Muscle layer of colon (tissue), 2 donors: ENCODE results near the gene IRF7.
A peak's percentile ranks its signal among the peaks of the same experiment; 100 is the strongest.

ENCODE experiments used
- H3K27ac ChIP-seq: one replicate; pipeline ENCODE4 v1.7.0; 2013; ENCODE audit warnings: low read depth, mild to moderate bottlenecking, low read length, moderate library complexity
- H3K27me3 ChIP-seq, 2 donors: one replicate each; pipeline ENCODE4 v1.7.0; 2013; ENCODE audit warnings: low read length in 2 of 2, mild to moderate bottlenecking in 2 of 2; ENCODE audit not compliant: insufficient read depth in 2 of 2, control insufficient read depth in 1 of 2
- H3K36me3 ChIP-seq: one replicate; pipeline ENCODE4 v1.7.0; 2013; ENCODE audit warnings: mild to moderate bottlenecking, low read length; ENCODE audit not compliant: insufficient read depth
- H3K4me1 ChIP-seq: one replicate; pipeline ENCODE4 v1.7.0; 2013; ENCODE audit warnings: mild to moderate bottlenecking, low read length; ENCODE audit not compliant: insufficient read depth
- H3K4me3 ChIP-seq, 2 donors: one replicate each; pipeline ENCODE4 v1.7.0; 2013; ENCODE audit warnings: low read length in 2 of 2, low read depth in 1 of 2, mild to moderate bottlenecking in 1 of 2, moderate library complexity in 1 of 2
- H3K9ac ChIP-seq: one replicate; pipeline ENCODE4 v1.7.0; 2013; ENCODE audit warnings: low read length
- H3K9me3 ChIP-seq: one replicate; pipeline ENCODE4 v1.7.0; 2013; ENCODE audit warnings: mild to moderate bottlenecking, low read length
- donor health status: abdominal sarcoma.
- donor health status: Adenocarcinoma of cecum.

Gene IRF7

DNA sequence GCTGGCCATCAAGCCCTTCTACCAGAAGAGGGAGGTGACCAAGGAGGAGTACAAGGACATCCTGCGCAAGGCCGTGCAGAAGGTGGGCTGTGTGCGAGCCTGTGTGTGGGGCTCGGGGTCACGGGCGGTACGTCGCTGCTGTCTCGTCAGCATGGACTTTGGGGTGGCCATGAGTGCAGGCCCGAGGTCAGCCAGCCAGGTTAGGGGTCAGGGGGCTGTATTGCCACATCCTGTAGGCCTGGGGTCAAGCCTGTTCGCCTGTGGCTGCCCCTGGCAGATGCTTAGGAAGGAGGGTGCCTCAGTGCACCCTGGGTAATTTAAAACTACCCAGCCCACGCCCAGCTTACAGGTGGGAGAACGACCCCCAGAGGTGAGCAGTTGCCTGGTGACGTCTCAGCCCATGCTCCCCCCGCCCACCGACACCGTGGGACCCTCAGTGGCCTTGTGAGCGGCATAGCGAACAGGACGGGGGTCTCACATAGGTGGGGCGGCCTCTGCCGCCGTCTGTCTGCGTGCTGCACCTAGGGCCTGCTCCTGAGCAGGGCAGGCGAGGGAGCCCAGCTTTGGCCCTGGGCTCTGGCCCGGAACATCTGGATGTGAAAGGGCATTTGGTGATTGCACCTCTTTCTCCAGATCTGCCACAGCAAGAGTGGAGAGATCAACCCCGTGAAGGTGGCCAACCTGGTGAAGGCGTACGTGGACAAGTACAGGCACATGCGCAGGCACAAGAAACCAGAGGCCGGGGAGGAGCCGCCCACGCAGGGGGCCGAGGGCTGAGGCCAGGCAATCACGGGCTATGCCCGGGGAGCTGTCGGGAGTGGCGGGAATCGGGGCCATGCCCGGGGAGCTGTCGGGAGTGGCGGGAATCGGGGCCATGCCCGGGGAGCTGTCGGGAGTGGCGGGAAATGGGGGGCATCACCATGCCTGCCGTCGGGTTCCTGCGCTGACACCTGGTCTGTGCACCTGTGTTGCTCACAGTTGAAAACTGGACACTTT is 4.5 kb downstream of the IRF7 start:
- H3K9ac ChIP-seq: no peak overlapping the region

DNA sequence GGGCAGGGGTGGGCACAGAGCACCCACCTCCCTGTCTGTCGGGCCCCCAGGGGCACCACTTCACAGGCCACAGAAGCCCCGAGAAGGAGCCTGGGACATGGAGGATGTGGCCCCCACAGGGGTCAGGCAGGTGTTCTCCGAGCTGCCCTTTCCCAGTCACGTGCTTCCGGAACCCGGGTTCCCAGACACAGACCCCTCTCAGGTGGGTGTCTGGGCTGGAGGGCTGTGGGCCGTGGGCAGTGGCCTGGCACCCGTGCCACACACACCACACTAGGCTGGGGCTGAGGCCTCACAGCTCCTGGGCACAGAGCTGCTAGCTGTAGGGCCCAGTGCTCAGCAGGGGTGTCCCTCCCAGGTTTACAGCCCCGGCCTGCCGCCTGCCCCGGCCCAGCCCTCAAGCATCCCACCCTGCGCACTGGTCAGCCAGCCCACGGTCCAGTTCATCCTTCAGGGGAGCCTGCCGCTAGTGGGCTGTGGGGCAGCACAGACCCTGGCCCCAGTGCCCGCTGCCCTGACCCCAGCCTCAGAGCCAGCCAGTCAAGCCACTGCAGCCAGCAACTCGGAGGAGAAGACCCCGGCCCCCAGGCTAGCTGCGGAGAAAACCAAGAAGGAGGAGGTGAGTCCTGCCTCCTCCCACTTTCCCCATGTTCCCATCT is 5.5 kb downstream of the IRF7 start:
- Histone ChIP-seq H3K36me3 (peaks cover 70% of the 10 kb centered on the region), H3K4me3 (no peak overlapping the region), H3K9ac (no peak overlapping the region), H3K27ac (no peak overlapping the region), H3K9me3 (no peaks in the 10 kb centered on the region), H3K27me3 (no peaks in the 10 kb centered on the region), H3K4me1 (peaks cover 12% of the 10 kb centered on the region)

More for the DNA sequence above, 4.5 kb downstream of the IRF7 start:
- Histone ChIP-seq H3K4me1 (peaks cover 12% of the 10 kb centered on the region), H3K27ac (no peak overlapping the region), H3K27me3 (no peaks in the 10 kb centered on the region), H3K4me3 (no peak overlapping the region), H3K36me3 (peaks cover 60% of the 10 kb centered on the region), H3K9me3 (no peaks in the 10 kb centered on the region)

DNA sequence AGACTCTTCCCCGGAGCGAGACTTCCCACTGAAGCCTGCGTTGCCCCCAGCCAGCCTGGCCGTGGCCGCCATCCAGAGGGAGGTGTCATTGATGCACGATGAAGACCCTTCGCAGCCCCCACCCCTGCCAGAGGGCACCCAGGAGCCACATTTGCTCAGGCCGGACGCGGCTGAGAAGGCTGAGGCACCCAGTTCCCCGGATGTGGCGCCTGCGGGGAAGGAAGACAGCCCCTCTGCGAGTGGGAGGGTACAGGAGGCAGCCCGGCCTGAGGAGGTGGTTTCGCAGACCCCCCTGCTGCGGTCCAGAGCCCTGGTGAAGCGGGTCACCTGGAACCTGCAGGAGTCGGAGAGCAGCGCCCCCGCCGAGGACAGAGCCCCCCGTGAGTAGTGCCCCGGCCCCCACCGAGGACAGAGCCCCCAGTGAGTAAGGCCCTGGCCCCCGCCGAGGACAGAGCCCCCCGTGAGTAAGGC is 6.4 kb downstream of the IRF7 start:
- Histone ChIP-seq H3K27ac (no peak overlapping the region), H3K4me1 (peaks cover 8% of the 10 kb centered on the region), H3K4me3 (no peak overlapping the region), H3K9me3 (no peaks in the 10 kb centered on the region), H3K36me3 (peaks cover 79% of the 10 kb centered on the region), H3K9ac (no peak overlapping the region), H3K27me3 (no peaks in the 10 kb centered on the region)

DNA sequence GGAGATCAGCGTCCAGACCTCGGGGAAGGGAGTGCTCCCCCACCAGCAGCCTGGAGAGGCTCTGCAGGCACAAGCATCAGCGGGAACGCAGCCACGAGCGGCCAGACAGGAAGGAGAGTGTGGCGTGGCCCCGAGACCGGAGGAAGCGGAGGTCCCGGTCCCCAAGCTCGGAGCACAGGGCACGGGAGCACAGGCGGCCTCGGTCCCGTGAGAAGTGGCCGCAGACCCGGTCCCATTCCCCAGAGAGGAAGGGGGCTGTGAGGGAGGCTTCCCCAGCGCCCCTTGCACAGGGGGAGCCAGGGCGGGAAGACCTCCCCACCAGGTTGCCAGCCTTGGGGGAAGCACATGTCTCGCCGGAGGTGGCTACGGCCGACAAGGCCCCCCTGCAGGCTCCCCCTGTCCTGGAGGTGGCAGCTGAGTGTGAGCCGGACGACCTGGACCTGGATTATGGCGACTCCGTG is 6.9 kb downstream of the IRF7 start:
- Histone ChIP-seq H3K9me3 (no peaks in the 10 kb centered on the region), H3K4me3 (no peak overlapping the region), H3K36me3 (peaks cover 84% of the 10 kb centered on the region), H3K4me1 (peaks cover 4% of the 10 kb centered on the region), H3K27me3 (no peaks in the 10 kb centered on the region), H3K9ac (no peak overlapping the region), H3K27ac (no peak overlapping the region)

DNA sequence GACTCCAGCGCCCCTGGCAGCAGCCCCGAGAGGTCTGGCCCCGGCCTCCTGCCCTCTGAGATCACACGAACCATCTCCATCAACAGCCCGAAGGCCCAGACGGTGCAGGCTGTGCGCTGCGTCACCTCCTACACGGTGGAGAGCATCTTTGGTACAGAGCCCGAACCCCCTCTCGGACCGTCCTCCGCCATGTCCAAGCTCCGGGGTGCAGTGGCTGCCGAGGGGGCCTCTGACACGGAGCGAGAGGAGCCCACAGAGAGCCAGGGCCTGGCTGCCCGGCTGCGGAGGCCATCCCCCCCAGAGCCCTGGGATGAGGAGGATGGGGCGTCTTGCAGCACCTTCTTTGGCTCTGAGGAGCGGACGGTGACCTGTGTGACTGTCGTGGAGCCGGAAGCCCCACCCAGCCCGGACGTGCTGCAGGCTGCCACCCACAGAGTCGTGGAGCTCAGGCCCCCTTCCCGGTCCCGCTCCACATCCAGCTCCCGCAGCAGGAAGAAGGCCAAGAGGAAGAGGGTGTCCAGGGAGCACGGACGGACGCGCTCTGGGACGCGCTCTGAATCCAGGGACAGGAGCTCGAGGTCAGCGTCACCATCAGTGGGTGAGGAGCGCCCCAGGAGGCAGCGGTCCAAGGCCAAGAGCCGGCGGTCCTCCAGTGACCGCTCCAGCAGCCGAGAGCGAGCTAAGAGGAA is 7.6 kb downstream of the IRF7 start:
- Histone ChIP-seq H3K9me3 (no peaks in the 10 kb centered on the region), H3K27ac (no peak overlapping the region), H3K4me1 (peaks cover 4% of the 10 kb centered on the region), H3K9ac (no peak overlapping the region), H3K27me3 (no peaks in the 10 kb centered on the region), H3K4me3 (no peak overlapping the region), H3K36me3 (peaks cover 88% of the 10 kb centered on the region)

DNA sequence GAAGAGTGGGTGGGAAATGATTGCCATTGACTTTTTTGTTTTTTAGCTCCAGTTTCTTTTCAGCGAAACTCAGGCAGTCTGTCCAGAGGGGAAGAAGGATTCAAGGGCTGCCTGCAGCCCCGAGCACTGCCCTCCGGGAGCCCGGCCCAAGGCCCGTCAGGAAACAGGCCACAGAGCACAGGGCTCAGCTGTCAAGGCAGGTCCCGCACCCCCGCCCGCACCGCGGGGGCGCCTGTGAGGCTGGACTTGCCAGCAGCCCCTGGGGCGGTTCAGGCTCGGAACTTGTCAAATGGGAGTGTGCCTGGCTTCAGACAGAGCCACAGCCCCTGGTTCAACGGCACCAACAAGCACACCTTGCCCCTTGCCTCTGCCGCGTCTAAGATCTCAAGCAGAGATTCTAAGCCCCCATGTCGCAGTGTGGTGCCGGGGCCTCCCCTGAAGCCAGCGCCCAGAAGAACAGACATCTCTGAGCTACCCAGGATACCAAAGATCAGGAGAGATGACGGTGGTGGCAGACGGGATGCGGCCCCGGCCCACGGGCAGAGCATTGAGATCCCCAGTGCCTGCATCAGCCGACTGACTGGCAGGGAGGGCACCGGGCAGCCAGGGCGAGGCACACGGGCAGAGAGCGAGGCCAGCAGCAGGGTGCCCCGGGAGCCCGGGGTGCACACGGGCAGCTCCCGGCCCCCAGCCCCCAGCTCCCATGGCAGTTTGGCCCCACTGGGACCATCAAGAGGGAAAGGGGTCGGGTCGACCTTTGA is 8.6 kb downstream of the IRF7 start:
- H3K4me3 ChIP-seq: no peak overlapping the region
- no peaks in the 10 kb centered on the region for H3K9me3 ChIP-seq
- no peak overlapping the region for H3K9ac ChIP-seq
- no peaks in the 10 kb centered on the region for H3K27me3 ChIP-seq
- H3K4me1 ChIP-seq: peaks cover 4% of the 10 kb centered on the region
- H3K36me3 ChIP-seq: peaks cover 87% of the 10 kb centered on the region
- peak overlapping the region; percentile 39 for H3K27ac ChIP-seq

DNA sequence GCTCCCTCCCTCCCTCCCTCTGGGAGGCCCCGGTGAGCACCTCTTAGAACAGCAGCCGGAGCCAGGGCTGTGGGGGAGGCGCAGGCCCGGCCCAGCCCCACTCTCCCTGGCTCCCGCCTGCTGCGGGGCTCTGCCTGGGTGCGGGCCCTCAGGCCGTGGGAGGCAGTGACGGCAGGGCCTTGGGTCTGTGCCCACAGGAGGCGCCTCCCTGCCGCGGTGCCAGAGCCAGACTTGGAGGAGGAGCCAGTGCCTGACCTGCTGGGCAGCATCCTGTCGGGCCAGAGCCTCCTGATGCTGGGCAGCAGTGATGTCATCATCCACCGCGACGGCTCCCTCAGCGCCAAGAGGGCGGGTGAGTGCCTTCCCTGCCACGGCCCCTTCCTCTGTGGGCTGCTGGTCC is 9.5 kb downstream of the IRF7 start:
- Histone ChIP-seq H3K27me3 (no peaks in the 10 kb centered on the region), H3K27ac (peak overlapping the region; percentile 45)

DNA sequence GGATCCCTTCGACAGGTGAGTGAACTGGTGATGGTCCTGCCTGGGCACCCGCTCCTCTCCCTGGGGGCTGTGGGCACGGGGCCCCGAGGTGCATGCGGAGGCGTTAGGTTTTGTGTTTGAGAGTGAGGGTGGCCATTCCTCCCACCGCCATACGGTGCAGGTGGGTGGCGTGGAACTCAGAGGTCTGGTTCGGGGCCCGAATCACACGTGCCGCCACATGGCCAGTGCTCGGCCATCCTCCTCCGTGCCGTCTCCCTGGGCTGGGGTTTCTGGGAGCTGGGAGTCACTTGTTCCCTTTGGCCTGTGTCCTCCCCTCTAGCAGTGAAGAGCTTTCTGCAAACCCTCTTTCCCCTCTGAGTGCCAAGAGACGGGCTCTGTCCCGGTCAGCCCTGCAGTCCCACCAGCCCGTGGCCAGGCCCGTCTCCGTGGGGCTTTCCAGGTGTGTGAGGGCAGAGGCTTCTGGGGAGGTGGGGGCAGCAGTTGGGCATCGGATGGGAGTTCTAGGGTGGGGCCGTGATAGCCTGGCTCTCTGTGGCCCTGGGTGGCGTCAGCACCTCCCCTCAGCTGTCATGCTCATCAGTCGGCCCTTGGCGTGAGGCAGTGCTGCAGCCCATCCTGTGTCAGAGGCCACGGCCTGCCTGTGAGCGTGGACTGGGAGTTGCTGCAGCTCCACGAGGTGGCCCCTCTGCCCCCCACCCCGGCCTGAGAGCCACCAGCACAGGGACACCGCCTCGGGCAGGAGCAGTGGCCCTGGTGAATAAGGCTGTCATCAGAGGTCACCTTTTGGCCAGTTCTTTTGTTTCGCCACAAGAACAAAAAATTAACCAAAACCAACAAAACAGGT is 10.2 kb downstream of the IRF7 start:
- peaks cover 82% of the 10 kb centered on the region for H3K36me3 ChIP-seq
- H3K9me3 ChIP-seq: no peaks in the 10 kb centered on the region
- peak overlapping the region; percentile 45 for H3K27ac ChIP-seq
- H3K27me3 ChIP-seq: no peaks in the 10 kb centered on the region
- H3K4me1 ChIP-seq: peaks cover 4% of the 10 kb centered on the region
- H3K4me3 ChIP-seq: no peak overlapping the region
- H3K9ac ChIP-seq: no peak overlapping the region

More for the DNA sequence above, 9.5 kb downstream of the IRF7 start:
- no peak overlapping the region for H3K4me3 ChIP-seq
- peaks cover 89% of the 10 kb centered on the region for H3K36me3 ChIP-seq
- no peaks in the 10 kb centered on the region for H3K9me3 ChIP-seq
- peaks cover 4% of the 10 kb centered on the region for H3K4me1 ChIP-seq
- no peak overlapping the region for H3K9ac ChIP-seq

DNA sequence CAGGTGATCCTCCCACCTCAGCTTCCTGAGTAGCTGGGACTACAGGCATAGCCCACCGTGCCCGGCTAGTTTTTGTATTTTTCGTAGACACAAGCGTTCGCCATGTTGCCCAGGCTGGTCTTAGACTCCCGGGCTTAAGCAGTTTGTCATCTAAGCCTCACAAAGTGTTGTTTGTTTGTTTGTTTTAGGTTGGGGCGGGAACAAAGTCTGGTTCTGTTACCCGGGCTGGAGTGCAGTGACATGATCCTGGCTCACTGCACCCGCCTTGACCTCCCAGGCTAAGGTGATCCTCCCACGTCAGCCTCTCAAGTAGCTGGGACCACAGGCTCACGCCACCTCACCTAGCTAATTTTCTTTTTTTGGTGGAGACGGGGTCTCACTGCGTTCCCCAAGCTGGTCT is 12.6 kb downstream of the IRF7 start:
- H3K27ac ChIP-seq: no peak overlapping the region
- H3K36me3 ChIP-seq: peaks cover 82% of the 10 kb centered on the region
- H3K4me1 ChIP-seq: peaks cover 4% of the 10 kb centered on the region
- no peak overlapping the region for H3K9ac ChIP-seq
- no peak overlapping the region for H3K4me3 ChIP-seq
- H3K27me3 ChIP-seq: no peaks in the 10 kb centered on the region
- no peaks in the 10 kb centered on the region for H3K9me3 ChIP-seq

DNA sequence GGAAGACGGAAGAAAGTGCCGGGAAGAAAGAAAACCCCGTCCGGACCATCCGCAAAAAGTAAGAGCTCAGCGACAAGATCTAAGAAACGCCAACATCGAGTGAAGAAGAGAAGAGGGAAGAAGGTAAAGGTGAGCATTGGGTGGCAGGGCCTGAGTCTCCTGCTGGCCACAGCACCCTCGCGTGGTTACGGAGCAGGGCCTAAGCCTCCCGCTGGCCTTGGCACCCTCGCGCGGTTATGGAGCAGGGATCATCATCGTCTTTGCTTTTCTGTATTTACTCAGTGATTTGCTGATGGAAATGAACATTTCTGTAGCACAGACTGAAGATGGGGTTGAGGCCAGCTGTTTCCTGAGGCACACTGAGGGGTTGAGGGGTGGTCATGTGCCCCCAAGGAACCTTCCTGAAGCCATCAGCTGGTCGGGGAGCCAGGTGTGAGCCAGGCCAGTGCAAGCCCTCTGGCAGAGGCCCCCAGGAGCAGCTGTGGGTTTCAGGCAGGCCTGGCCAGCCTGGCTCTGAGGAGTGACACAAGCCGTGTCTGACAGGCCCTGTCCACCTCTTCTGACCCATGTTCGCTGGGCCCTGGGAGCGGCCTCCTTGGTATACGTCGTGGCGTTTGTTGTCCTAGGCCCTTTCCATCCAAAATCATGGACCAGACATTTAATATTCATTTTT is 14.0 kb downstream of the IRF7 start:
- no peak overlapping the region for H3K4me3 ChIP-seq
- peaks cover 4% of the 10 kb centered on the region for H3K4me1 ChIP-seq
- peaks cover 73% of the 10 kb centered on the region for H3K36me3 ChIP-seq
- no peak overlapping the region for H3K27ac ChIP-seq
- H3K9me3 ChIP-seq: no peaks in the 10 kb centered on the region
- no peaks in the 10 kb centered on the region for H3K27me3 ChIP-seq
- H3K9ac ChIP-seq: no peak overlapping the region
